Ramos (cell line): ENCODE results near the gene NME8.
"Not testable (repeated sequence)": the region's sequence is repeated elsewhere in the genome, so short reads cannot be mapped to it uniquely, and the experiment has no call there.

ENCODE experiments used
- in situ Hi-C: fragments of 300-500 bp; cut with MboI; formaldehyde crosslinking; loops from one replicate; pipeline ENCODE4 v1.14.3; 2022; ENCODE audit warnings: low sequenced_read_pairs; ENCODE audit not compliant: unreplicated experiment

Gene NME8, protein sequence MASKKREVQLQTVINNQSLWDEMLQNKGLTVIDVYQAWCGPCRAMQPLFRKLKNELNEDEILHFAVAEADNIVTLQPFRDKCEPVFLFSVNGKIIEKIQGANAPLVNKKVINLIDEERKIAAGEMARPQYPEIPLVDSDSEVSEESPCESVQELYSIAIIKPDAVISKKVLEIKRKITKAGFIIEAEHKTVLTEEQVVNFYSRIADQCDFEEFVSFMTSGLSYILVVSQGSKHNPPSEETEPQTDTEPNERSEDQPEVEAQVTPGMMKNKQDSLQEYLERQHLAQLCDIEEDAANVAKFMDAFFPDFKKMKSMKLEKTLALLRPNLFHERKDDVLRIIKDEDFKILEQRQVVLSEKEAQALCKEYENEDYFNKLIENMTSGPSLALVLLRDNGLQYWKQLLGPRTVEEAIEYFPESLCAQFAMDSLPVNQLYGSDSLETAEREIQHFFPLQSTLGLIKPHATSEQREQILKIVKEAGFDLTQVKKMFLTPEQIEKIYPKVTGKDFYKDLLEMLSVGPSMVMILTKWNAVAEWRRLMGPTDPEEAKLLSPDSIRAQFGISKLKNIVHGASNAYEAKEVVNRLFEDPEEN

GRCh38 chr7:37848297-37848696 is at the start of gene NME8:
Gene NME8, plus strand, starts transcription at chr7:37848597. Its CDS starts 1,670 bp downstream, at chr7:37850267.
- in situ Hi-C loops: no loop called here

DNA sequence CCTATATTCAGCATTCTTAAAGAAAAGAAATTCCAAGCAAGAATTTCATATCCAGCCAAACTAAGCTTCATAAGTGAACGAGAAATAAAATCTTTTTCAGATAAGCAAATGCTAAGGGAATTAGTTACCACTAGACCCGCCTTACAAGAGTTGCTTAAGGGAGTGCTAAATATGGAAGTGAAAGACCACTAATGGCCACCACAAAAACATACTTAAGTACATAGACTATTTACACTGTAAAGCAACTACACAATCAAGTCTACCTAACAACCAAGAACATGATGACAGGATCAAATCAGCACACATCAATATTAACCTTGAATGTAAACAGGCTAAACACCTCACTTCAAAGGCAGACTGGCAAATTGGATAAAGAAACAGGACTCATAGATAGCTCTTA is 42.2 kb upstream of the NME8 start:
- in situ Hi-C loops: no loop called here

DNA sequence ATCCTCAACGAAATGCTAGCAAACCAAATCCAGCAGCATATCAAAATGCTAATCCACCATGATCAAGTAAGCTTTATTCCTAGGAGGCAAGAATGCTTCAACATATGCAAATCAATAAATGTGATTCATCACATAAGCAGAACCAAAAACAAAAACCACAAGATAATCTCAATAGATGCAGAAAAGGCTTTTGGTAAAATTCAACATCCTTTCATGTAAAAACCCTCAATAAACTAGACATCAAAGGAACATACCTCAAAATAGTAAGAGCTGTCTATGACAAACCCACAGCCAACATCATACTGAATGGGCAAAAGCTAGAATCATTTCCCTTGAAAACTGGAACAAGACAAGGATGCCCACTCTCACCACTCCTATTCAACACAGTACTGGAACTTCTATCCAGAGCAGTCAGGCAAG is 36.2 kb upstream of the NME8 start:
- in situ Hi-C loops: not testable (repeated sequence)

DNA sequence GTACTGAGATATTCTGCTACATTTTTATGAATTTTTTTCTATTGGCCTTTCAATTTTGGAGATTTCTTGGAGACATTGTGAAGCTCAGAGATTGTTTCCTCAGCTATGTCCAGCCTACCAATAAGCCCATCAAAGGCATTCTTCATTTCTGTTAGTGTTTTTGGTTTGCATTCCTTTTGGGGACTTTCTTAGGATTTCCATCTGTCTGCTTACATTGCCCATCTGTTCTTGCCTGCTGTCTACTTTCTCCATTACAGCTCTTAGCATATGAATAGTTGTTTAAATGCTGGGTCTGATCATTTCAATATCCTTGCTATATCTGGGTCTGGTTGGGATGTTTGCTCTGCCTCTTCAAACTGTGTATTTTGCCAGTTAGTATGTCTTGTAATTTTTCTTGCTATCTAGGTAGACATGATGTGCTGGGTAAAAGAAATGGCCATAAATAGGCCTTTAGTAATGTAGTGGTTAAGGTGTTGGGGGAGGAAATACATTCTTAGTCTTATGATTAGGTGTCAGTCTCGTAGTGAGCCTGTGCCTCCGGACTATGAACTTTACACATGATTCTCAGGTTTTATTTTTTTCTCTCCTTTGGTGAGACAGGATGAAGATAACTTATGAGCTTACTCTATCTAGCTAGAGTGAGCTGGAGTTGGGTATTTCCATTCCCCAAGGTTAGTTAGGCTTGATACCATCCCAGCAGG is 32.6 kb upstream of the NME8 start:
- in situ Hi-C loops: no loop called here

DNA sequence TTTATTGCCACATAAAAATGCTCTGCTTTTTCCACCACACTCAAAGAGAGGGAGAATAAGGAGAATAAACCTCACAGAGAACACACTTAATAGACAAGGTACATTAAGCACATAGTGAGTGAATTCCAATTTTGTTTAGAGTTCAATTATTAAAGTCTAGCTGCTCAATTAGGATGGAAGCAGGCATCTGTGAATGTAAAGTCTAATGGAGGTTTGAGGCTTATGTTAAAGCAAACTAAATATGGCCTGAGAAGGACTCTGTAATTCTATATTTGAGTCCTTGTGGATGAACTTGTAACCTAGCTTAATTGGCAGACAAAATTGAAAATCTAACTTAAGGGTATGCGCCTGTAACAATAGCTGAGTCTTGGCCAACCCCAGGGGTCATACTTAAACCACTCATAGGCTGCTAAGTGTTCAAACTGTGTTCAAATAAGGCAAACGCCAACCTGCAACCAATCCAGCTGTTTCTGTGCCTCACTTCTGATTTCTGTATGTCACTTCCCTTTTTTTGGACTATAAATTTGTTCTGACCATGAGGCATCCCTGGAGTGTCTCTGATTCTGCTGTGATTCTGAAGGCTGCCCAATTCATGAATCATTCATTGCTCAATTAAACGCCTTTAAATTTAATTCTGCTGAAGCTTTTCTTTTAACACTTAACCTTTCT is 31.3 kb upstream of the NME8 start:
- in situ Hi-C loops: no loop called here

DNA sequence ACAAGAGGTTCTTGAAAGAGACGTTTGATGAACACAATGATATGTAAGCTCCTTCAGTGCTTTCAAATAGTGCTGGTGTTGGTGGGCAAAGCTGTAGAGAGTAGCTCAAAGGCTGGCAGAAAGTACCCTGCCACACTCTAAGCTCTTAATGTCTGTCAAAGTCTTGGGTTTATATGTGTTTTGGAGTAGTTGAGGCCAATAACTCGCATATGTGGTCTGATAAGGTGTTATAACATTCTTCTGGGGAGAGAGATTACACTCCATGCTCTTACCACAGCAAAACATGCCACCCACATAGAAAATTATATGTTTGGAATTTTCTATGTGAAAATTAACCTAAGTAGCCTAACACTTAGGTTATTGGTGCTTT is 30.8 kb upstream of the NME8 start:
- in situ Hi-C loops: no loop called here

DNA sequence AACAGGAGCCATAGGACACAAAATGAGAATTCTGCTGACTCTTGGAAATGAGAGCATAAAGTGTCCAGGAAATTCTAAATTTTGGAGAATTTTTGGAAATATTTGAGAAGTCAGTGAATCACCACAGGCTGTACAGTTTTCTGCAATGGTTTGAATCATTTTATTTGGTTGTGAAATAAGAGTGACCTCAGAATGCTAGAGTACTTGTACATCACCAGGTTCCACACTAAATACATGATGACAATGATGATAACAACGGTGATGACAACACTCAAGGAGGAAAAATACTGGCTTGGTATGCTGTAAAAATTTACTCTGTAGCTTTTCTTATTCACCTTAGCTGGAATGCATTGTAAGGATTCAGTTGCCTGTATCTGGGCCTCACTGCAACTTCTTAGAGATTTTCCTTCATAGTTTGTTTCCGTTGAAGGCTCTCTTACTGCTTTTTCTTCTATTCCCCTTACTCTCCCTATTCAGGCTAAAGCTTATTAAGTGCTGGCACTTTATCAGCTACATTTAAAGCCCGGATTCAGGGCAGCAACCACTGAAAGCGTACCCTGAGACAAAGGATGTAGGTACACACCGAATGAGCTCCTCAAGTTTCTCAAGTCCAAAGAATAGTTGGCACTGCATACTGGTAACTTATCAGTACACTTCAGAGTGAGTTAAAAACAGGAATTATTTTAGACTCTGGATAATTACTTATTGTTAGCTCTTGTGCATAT is 30.2 kb upstream of the NME8 start:
- in situ Hi-C loops: no loop called here

GRCh38 chr7:37820708-37821468 is 27.5 kb upstream of the NME8 start:
- in situ Hi-C loops: no loop called here

DNA sequence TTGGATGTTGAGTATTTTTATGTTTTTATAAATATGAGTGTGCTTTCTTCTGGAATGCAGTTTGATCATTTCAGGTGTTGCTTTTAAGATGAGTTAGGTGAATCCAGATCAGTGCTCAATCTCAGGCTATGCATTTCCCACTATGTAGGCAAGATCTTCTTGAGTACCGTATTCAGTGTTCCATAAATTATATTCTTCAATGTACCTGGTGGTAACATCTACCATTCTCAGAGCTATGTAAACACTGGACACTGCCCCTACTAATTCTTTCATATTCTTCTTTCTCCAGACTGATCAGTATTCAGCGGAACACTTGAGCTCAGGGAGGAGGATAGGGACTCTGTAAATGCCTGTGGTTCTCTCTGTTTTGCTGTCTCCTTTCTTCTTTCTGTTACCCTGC is 25.5 kb upstream of the NME8 start:
- in situ Hi-C loops: no loop called here

GRCh38 chr7:37823557-37823956 is 24.8 kb upstream of the NME8 start:
- in situ Hi-C loops: no loop called here

GRCh38 chr7:37825038-37825437 is 23.4 kb upstream of the NME8 start:
- in situ Hi-C loops: no loop called here

GRCh38 chr7:37826825-37827224 is 21.6 kb upstream of the NME8 start:
- in situ Hi-C loops: no loop called here

- in situ Hi-C loops: no loop called here
Observed at GRCh38 chr7:37831244-37831643, 17.2 kb upstream of the NME8 start.

- in situ Hi-C loops: no loop called here
Observed at GRCh38 chr7:37832194-37832593, 16.2 kb upstream of the NME8 start.

DNA sequence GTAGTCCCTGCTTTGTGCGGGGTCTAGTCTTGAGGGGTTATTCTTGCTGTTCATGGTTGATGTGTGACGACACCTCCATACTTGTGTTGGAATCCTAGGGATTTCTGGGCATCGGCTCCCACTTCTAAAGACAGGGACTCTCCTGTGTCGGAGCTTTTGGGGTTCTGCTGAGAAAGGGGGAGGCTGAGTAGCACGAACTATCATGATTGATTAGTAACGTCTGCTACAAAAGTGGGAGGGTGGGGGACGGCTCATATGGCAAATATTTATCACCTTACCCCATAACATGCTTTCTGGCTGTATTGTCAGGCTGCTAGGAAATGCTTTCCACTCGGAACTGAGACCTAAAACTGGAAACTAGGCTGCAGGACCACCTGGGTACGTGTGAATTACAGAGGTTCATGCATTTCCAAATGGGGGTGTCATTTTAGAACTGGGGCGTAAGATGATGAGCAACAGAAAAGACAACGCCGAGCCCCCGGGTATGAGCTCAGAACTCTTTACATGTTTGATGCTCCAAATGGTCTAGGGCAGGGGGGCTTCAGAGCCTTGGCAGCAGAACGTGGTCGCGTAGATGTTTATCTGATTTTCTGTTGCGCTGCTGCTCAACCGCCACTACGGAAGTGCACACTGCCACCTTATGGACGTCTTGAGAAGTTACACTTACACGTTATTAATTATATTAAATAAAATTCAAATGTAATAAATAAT is 15.1 kb upstream of the NME8 start:
- in situ Hi-C loops: no loop called here

- in situ Hi-C loops: no loop called here
Observed at GRCh38 chr7:37833818-37834146, 14.6 kb upstream of the NME8 start.

DNA sequence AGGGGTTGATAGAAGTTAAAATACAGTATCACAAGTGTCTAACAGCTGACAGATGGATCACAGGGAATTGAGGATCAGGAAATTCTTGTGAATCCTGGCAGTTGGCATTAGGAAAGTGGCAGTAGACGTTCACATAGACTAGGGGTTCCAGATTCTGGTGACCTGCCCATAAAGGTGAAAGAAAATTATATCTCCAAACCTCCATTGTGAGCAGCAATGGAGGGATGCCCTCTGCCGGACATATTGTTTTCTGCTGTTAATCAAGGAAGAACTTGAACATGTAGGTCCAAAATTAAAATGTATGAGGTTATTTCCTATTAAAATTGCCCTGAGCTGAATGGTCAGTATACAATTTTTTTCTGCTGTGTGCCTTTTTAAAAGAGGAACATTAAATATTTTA is 5.1 kb downstream of the NME8 start:
- in situ Hi-C loops: no loop called here

GRCh38 chr7:37882086-37882485 is 33.7 kb downstream of the NME8 start:
- in situ Hi-C loops: no loop called here

- in situ Hi-C loops: no loop called here
Observed at GRCh38 chr7:37893359-37893758, 45.0 kb downstream of the NME8 start.
